T-helper 1 cell treated with Interleukin-12 subunit alpha and Interleukin-12 subunit beta and Interleukin-4 antibody, amounts not matched to agents 30 ng/mL and 1 ng/mL, for 36 hours (primary cell): Measurements from ENCODE around the gene FRMD6. TPM values are rescaled to one million over a fixed set of nuclear protein-coding genes. Genes with fewer than 3 reads are reported as not detected.
"Not testable (repeated sequence)": the region's sequence is repeated elsewhere in the genome, so short reads cannot be mapped to it uniquely, and the experiment has no call there.

Experiments used
- intact Hi-C: fragments of 100-400 bp; cut with micrococcal nuclease; formaldehyde crosslinking; loops from one replicate; pipeline ENCODE4 v1.15.1; 2024
- total RNA-seq: library from RNA; stranded (reverse); gene quantifications from 2 replicates; pipeline ENCODE4 v1.2.3, GENCODE V29; 2022

The FRMD6 gene
- total RNA-seq, 1 donor from 2014 or later, result 3.1 TPM

DNA sequence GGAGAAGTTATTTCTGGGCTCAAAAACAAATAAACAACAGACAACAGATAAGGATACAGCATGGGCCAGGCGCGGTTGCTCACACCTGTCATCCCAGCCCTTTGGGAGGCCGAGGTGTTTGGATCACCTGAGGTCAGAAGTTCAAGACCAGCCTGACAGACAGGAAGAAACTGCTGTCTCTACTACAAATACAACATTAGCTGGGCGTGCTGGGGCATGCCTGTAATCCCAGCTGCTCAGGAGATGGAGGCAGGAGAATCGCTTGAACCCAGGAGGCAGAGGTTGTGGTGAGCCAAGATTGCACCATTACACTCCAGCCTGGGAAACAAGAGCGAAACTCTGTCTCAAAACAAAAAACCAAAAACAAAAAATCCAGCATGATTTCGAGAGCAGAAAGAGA lies 117.6 kb downstream of the FRMD6 start:
- intact Hi-C loops, result not testable (repeated sequence)

DNA sequence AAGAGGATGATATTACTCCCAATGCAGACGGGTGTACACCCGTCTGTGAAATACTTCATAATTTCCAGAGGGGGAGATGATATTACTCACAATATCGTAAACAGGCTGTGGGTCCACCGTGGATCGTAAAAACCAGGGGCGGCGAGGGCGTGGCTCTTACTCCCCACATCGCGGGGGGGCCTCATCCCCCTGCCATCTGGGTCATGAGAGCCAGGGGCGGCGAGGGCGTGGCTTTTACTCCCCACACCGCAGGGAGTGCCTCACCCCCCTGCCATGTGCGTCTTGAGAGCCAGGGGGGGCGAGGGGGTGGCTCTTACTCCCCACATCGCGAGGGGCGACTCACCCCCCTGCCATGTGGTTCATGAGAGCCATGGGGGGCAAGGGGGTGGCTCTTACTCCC lies 122.5 kb downstream of the FRMD6 start:
- intact Hi-C loops, result loop anchor here (2.0 kb wide), 1 partner anchor 29 kb away; no protein-coding TSS in a partner anchor

DNA sequence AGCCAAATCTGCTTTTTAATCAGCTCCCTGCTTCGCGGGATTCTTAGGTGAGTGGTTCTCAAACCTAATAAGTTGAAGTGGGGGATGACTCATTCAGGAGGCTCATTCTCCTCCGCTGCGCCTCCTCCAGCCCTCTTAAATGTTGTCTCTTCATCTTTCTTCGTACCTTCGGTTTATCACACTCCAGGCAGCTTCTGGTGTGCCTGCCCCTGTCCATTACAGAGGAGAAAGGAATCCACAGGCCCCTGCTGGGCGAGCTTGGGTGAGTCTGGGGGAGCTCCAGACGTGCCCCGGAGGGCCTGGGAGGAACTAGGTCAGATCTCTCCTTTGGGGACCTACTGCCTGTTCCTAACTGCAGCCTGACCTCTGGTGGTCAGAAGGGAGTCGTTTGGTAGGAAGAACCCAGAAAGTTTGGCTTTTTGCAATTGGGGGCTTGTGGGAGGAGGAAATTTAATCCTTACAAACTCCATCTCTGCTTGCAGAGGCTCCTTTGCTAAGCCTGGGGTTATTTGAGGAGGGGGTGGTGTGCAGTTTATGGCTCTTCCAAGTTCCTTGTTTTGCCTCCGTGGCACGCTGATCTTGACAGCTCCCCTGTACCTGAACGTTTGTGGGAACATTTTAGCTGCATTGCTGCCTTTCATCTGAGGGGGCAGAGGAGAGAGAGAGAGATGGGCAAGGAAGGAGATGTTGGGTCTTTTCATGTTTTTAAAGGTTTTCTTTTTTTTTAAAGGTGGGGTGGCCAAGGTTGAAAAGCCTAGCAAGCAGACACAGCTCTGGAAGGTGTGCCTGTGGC lies 124.6 kb downstream of the FRMD6 start:
- intact Hi-C loops, result loop anchor here (1.0 kb wide), 2 partner anchors 221 to 493 kb away; no protein-coding TSS in a partner anchor

DNA sequence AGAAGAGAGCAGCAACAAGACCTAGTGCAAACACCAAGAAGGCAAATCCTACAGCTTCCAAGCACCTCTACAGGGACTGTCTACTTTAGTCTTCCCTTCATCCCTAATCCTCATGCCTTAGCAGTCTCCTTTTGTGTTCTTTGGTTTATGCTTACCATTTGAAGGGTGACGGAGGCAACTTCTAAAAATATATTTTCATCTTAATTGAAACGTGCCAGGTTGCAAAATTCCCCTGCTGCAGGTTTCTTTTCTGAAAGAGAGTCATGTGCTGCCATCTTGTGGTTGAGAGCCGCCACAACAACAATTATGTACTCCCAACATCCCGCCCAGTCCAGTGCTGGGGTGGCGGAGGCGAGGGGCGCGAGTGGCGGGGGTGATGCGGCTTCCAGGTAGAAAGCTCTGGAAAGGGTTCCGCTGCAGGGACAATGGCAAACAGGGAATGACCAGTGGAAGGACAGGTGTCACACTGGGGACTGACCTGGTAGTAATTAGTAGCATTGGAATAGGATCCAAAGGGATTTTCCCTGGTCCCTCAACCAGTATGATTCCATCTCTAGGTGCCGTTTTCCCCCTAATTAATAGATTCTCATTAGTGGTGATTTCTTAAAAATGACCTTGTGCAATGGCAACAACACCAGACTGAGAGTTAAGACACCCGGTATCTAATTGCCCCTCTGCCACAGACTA lies 128.4 kb downstream of the FRMD6 start:
- intact Hi-C loops, result loop anchor here (1.0 to 2.0 kb wide), 8 partner anchors 81 to 826 kb away; partner anchors contain the start of genes GNG2 and TRIM9

Other genes starting within 250 kb of the FRMD6 start
- gene GNG2, start 208.7 kb downstream of the FRMD6 start, total RNA-seq, result 185 and 190 TPM in 2 replicates